T follicular helper cell (primary cell): Measurements from ENCODE around the gene ATP11A.
"Not testable (repeated sequence)": the region's sequence is repeated elsewhere in the genome, so short reads cannot be mapped to it uniquely, and the experiment has no call there.

Experiments used
- DNase-seq: peaks from one replicate; pipeline ENCODE4 v3.0.0-alpha.2; 2020; ENCODE audit warnings: low read depth

ATP11A gene

GRCh38 chr13:112692586-112692985 is 2.7 kb downstream of the ATP11A start:
- no peak for DNase-seq

- no peak for DNase-seq
These were observed 4.1 kb downstream of the ATP11A start for GRCh38 chr13:112693831-112694497.

- DNase-seq: no peak
These were observed 5.3 kb downstream of the ATP11A start for GRCh38 chr13:112695121-112695520.

- DNase-seq: no peak
These were observed 6.4 kb downstream of the ATP11A start for GRCh38 chr13:112696001-112696868.

GRCh38 chr13:112696869-112697465 is 7.1 kb downstream of the ATP11A start:
- DNase-seq: no peak

GRCh38 chr13:112697756-112698655 is 8.2 kb downstream of the ATP11A start:
- DNase-seq: no peak

- DNase-seq: no peak
These were observed 9.6 kb downstream of the ATP11A start for GRCh38 chr13:112699322-112699918.

- DNase-seq: no peak
These were observed 10.6 kb downstream of the ATP11A start for GRCh38 chr13:112700291-112701060.

GRCh38 chr13:112702341-112702985 is 12.6 kb downstream of the ATP11A start:
- no peak for DNase-seq

GRCh38 chr13:112702986-112703379 is 13.1 kb downstream of the ATP11A start:
- DNase-seq: no peak

GRCh38 chr13:112703449-112704284 is 13.8 kb downstream of the ATP11A start:
- no peak for DNase-seq

- DNase-seq: no peak
These were observed 14.7 kb downstream of the ATP11A start for GRCh38 chr13:112704308-112705145.

- no peak for DNase-seq
These were observed 15.4 kb downstream of the ATP11A start for GRCh38 chr13:112705286-112705685.

- DNase-seq: no peak
These were observed 16.3 kb downstream of the ATP11A start for GRCh38 chr13:112706171-112706570.

- DNase-seq: no peak
These were observed 18.9 kb downstream of the ATP11A start for GRCh38 chr13:112708560-112709240.

GRCh38 chr13:112709316-112709715 is 19.5 kb downstream of the ATP11A start:
- DNase-seq: not testable (repeated sequence)
